ENCODE data around the gene LRRC46.

GRCh38 chr17:47829870-47830269 is 1.6 kb upstream of the LRRC46 start:
- TF ChIP-seq CTCF (IDR thresholded peaks at IDR 0.05) (no peak), POLR2A (IDR thresholded peaks at IDR 0.05) (peak in 1 of 4 donors; percentile 25)
